Keratinocyte (primary cell): ENCODE measurements around the gene ABHD10. TPM values are rescaled to one million over a fixed set of nuclear protein-coding genes. Genes with fewer than 3 reads are reported as not detected.
A peak's percentile ranks its signal among the peaks of the same experiment; 100 is the strongest.

Experiments
- DNase-seq: peaks from one replicate; pipeline ENCODE4 v3.0.0-alpha.2; 2011; ENCODE audit warnings: low read depth, missing footprints, low spot score
- FAIRE-seq: peaks from 2 replicates; lab custom pipeline; 2011; peaks lifted over from hg19 to GRCh38; lab: Jason Lieb, UNC
- H2AFZ ChIP-seq: 2 replicates; pipeline ENCODE4 v1.6.0; 2012; ENCODE audit warnings: low read length, control low read depth, inconsistent platforms; ENCODE audit not compliant: control insufficient read depth
- H3K27ac ChIP-seq: 2 replicates; pipeline ENCODE4 v1.5.1; 2011; ENCODE audit warnings: low read length; ENCODE audit not compliant: control insufficient read depth, insufficient read depth
- H3K27me3 ChIP-seq: 3 replicates; pipeline ENCODE4 v1.6.0; 2011; ENCODE audit warnings: low read length; ENCODE audit not compliant: control insufficient read depth, insufficient read depth; ENCODE audit errors: extremely low read depth
- H3K36me3 ChIP-seq, 2 experiments: 2 replicates in 1 of 2; 3 replicates in 1 of 2; pipeline ENCODE4 v1.5.1; 2011; ENCODE audit warnings: low read length in 2 of 2, mild to moderate bottlenecking in 1 of 2; ENCODE audit not compliant: control insufficient read depth in 2 of 2, insufficient read depth in 2 of 2; ENCODE audit errors: extremely low read depth in 1 of 2
- H3K4me1 ChIP-seq: 3 replicates; pipeline ENCODE4 v1.5.1; 2011; ENCODE audit warnings: low read length; ENCODE audit not compliant: control insufficient read depth, insufficient read depth; ENCODE audit errors: extremely low read depth
- H3K4me2 ChIP-seq: 3 replicates; pipeline ENCODE4 v1.6.0; 2011; ENCODE audit warnings: low read depth, low read length; ENCODE audit not compliant: control insufficient read depth, insufficient read depth; ENCODE audit errors: extremely low read depth
- H3K4me3 ChIP-seq, 3 experiments: fragments of 200-600 bp in 1 of 3; sonication (generic) in 1 of 3; 2 replicates in 2 of 3; 3 replicates in 1 of 3; pipeline ENCODE4 v1.5.1; 2011 to 2016; ENCODE audit warnings: low read length in 3 of 3, mild to moderate bottlenecking in 3 of 3, control low read depth in 2 of 3, inconsistent platforms in 1 of 3, low read depth in 1 of 3, mixed read lengths in 1 of 3, mixed run types in 1 of 3, moderate library complexity in 1 of 3; ENCODE audit not compliant: control insufficient read depth in 2 of 3, insufficient read depth in 2 of 3; ENCODE audit errors: extremely low read depth in 1 of 3
- H3K79me2 ChIP-seq: 2 replicates; pipeline ENCODE4 v1.6.0; 2012; ENCODE audit warnings: low read length; ENCODE audit not compliant: control insufficient read depth, insufficient read depth
- H3K9ac ChIP-seq: 3 replicates; pipeline ENCODE4 v1.6.0; 2011; ENCODE audit warnings: low read length; ENCODE audit not compliant: control insufficient read depth, insufficient read depth; ENCODE audit errors: extremely low read depth
- H3K9me1 ChIP-seq: 3 replicates; pipeline ENCODE4 v1.6.0; 2011; ENCODE audit warnings: low read length; ENCODE audit not compliant: control insufficient read depth, insufficient read depth; ENCODE audit errors: extremely low read depth
- H3K9me3 ChIP-seq: 2 replicates; pipeline ENCODE4 v1.5.1; 2012; ENCODE audit warnings: low read depth, low read length; ENCODE audit not compliant: control insufficient read depth
- H4K20me1 ChIP-seq: 3 replicates; pipeline ENCODE4 v1.6.0; 2011; ENCODE audit warnings: low read length; ENCODE audit not compliant: control insufficient read depth, insufficient read depth; ENCODE audit errors: extremely low read depth
- EZH2 ChIP-seq: IDR thresholded peaks from one replicate; pipeline ENCODE4 v1.6.1; 2012; ENCODE audit warnings: inconsistent platforms, mild to moderate bottlenecking, low read length, moderate library complexity
- dilution Hi-C: fragments of 300-500 bp; cut with MboI; formaldehyde crosslinking; loops from one replicate; pipeline ENCODE4 v1.7.0; 2020; ENCODE audit warnings: low sequenced_read_pairs; ENCODE audit not compliant: extremely low pct_ligation_motif_present
- polyA plus RNA-seq, 5 experiments: library from polyadenylated mRNA; depleted of rRNA in 3 of 5; stranded (reverse) in 3 of 5; stranded (forward) in 1 of 5; unstranded in 1 of 5; fragments of >200 nt; gene quantifications; 1 replicate in 1 of 5; 2 replicates in 3 of 5; 3 replicates in 1 of 5; pipeline versions ENCODE4 v1.2.1 to v1.2.3, GENCODE V29; 2011 to 2012; ENCODE audit warnings: missing spikeins in 2 of 5, low read depth in 1 of 5, low replicate concordance in 1 of 5
- TF ChIP-seq, protein P1 (sequence below), 3 experiments: IDR thresholded peaks in 1 of 3; conservative IDR thresholded peaks in 1 of 3; optimal IDR thresholded peaks in 1 of 3; 2 replicates in 2 of 3; 3 replicates in 1 of 3; pipeline versions ENCODE3 to v1.5.1; 2011; ENCODE audit warnings: low read length in 3 of 3, mild to moderate bottlenecking in 3 of 3, moderate library complexity in 2 of 3, control low read depth in 1 of 3, inconsistent platforms in 1 of 3; ENCODE audit not compliant: insufficient read depth in 2 of 3; ENCODE audit errors: extremely low read depth in 1 of 3

ABHD10 gene
- polyA plus RNA-seq, 1 donor (not counting 4 experiments of a cell fraction or from before 2014, with no cell fraction given): 22.2 TPM

GRCh38 chr3:111956995-111957734 lies 21.7 kb upstream of the ABHD10 start:
- dilution Hi-C loops: no loop called here
- FAIRE-seq: peak; percentile 44

GRCh38 chr3:111961461-111962164 lies 17.2 kb upstream of the ABHD10 start:
- no peaks in the 10 kb centered on the region for H4K20me1 ChIP-seq
- no peak overlapping the region for H3K4me2 ChIP-seq
- no peaks in the 10 kb centered on the region for H3K9me1 ChIP-seq
- H3K27me3 ChIP-seq: no peaks in the 10 kb centered on the region
- TF ChIP-seq, protein P1, sequence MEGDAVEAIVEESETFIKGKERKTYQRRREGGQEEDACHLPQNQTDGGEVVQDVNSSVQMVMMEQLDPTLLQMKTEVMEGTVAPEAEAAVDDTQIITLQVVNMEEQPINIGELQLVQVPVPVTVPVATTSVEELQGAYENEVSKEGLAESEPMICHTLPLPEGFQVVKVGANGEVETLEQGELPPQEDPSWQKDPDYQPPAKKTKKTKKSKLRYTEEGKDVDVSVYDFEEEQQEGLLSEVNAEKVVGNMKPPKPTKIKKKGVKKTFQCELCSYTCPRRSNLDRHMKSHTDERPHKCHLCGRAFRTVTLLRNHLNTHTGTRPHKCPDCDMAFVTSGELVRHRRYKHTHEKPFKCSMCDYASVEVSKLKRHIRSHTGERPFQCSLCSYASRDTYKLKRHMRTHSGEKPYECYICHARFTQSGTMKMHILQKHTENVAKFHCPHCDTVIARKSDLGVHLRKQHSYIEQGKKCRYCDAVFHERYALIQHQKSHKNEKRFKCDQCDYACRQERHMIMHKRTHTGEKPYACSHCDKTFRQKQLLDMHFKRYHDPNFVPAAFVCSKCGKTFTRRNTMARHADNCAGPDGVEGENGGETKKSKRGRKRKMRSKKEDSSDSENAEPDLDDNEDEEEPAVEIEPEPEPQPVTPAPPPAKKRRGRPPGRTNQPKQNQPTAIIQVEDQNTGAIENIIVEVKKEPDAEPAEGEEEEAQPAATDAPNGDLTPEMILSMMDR (optimal IDR thresholded peaks at IDR 0.05 in 1 of 3, IDR thresholded peaks at IDR 0.05 in 1 of 3, conservative IDR thresholded peaks at IDR 0.05 in 1 of 3; ENCODE audit: extremely low read depth in 1 of 3, insufficient read depth in 2 of 3, low read length in 3 of 3): no peak
- no peak for TF ChIP-seq EZH2
- peaks cover 14 to 53% of the 10 kb centered on the region in 2 experiments for H3K36me3 ChIP-seq
- H3K4me3 ChIP-seq: no peak overlapping the region
- DNase-seq: no peak
- H2AFZ ChIP-seq: no peak overlapping the region
- dilution Hi-C loops: no loop called here
- H3K9me3 ChIP-seq: no peaks in the 10 kb centered on the region
- FAIRE-seq: no peak
- no peaks in the 10 kb centered on the region for H3K79me2 ChIP-seq
- H3K27ac ChIP-seq: peak overlapping the region; percentile 16
- no peak overlapping the region for H3K9ac ChIP-seq
- peaks cover 7% of the 10 kb centered on the region for H3K4me1 ChIP-seq

More at GRCh38 chr3:111956995-111957734, 21.7 kb upstream of the ABHD10 start:
- Histone ChIP-seq H3K4me2 (no peak overlapping the region), H3K27me3 (no peaks in the 10 kb centered on the region), H3K9me3 (no peaks in the 10 kb centered on the region), H3K9me1 (no peaks in the 10 kb centered on the region), H3K4me3 (no peak overlapping the region), H3K9ac (no peak overlapping the region), H2AFZ (no peak overlapping the region), H4K20me1 (no peaks in the 10 kb centered on the region), H3K79me2 (no peaks in the 10 kb centered on the region), H3K4me1 (no peaks in the 10 kb centered on the region), H3K27ac (no peak overlapping the region), H3K36me3 (peaks cover 26 to 51% of the 10 kb centered on the region in 2 experiments)
- DNase-seq: no peak
- TF ChIP-seq EZH2: no peak
- TF ChIP-seq, protein P1 (optimal IDR thresholded peaks at IDR 0.05 in 1 of 3, IDR thresholded peaks at IDR 0.05 in 1 of 3, conservative IDR thresholded peaks at IDR 0.05 in 1 of 3; ENCODE audit: extremely low read depth in 1 of 3, insufficient read depth in 2 of 3, low read length in 3 of 3): no peak
